NOMO-1 treated with dmso at 0.1 percent for 144 hours (cell line): ENCODE measurements around the gene KIRREL3.

Experiments
- DNase-seq: peaks from one replicate; lab custom pipeline; 2025; ENCODE audit not compliant: unreplicated experiment; lab: John Stamatoyannopoulos, UW

The KIRREL3 gene

GRCh38 chr11:126433244-126433846 lies 567.2 kb downstream of the KIRREL3 start:
- no peak for DNase-seq

DNA sequence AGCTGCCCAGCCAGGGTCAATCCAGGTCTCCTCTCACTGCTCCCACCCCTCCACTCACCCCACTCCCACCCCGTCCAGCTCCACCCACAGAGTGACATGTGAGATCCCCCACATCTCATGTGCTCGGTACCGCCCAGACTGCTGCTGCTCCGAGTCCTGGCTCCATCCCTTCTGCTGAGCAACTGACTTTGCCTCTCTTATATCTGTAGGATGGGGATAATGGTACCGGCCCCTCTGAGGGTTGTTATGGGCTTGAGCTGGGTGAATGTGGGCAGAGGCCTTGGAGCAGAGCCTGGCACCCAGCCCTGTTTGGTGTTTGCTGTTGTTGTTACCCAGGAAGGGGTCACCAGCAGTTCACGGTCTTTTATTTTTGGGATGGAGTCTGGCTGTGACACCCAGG lies 568.0 kb downstream of the KIRREL3 start:
- no peak for DNase-seq

DNA sequence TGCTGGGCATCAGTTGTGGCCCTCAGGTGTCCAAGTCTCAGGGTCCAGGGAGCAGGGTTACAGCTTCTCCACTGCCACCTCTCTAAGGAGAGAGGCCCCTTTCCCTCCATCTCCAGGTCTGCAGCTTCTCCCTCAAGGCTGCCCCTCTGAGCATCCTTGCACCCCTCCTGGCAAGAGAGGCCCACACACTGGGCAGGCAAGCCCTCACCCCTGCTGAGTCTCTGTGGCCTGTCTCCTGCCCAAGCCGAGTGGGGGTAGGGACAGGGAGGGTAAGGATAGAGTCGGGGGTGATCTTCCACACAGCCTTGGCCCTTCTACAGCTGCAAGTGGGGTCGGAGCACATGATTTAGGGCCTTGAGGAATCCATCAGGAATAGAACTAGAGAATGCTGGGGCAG lies 568.5 kb downstream of the KIRREL3 start:
- no peak for DNase-seq

- no peak for DNase-seq
Measured at GRCh38 chr11:126431401-126432064, 569.0 kb downstream of the KIRREL3 start.

DNA sequence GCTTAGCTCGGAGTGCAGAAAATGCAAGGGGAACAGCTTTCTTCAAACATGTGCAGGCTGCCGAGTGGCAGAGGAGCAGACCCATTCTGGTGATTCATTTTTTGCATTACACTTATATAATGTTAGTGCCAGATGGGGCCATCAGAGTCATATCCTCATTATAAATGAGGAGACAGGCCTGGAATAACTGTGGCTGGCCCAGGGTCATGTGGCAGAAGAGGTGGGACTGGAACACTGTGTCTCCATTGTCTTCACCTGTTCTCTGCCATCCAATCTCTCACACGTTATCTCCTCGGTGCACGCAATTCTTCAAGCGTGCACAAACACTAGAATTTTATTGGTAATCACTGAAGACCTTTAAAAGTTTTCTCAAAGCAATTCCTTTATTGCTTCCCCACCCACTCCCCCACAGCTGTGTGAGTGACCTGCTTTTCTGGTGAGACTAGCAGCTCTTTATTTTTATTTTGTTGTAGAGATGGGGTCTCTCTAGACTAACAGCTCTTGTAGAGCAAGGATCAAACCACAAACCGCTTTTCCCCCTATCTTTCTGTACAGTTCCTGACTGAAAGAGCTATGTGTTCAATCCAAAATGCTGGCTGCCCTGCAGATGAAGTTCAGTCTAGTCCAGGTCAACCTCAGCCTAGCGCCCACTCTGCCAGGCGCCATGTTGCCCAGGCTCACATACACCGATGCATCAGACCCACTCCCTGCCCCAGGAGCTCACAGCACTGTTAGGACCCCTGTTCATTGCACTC lies 569.8 kb downstream of the KIRREL3 start:
- DNase-seq = no peak

DNA sequence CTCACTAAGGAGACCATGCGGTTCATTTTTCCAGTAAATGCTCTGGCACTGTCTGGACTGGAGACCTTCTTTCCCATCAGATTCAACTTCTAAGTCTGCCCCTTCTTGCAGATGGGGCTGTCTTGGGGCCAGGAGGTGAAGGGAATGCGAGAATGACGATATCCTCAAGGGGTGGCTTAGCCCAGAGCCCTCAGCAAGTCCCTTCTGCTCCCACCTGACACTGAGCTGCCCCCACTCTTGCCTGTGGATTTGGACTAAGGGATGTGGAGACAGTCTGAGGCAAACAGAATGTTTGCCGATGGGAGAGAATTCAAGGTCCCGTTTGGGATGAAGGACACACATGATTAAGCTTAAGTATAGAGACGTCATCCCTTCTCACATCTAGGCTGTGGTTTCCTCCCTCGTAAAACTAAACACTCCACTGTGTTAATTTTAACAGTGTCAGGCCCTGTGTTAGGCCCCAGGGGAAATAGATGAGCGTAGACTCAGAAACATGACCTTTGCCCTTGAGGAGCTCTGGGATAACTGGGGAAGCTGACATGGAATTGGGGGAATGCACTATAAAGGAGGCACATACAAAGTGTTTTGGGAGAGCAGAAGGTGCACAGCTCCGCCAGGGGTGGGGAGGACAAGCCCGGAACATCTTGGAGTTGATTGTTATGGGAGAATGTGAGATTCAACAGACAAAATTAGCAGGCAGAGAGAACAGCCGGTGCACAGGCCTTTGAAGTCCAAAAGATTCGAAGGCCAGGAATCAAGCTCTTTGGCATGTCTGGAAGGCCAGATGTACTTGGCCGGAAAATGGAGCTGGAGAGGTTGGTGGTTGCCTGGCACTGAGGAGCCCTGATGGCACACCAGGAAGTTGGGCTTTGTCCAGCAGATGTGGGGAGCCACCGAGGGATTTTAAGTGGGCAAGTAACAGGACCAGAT lies 573.5 kb downstream of the KIRREL3 start:
- DNase-seq = no peak

DNA sequence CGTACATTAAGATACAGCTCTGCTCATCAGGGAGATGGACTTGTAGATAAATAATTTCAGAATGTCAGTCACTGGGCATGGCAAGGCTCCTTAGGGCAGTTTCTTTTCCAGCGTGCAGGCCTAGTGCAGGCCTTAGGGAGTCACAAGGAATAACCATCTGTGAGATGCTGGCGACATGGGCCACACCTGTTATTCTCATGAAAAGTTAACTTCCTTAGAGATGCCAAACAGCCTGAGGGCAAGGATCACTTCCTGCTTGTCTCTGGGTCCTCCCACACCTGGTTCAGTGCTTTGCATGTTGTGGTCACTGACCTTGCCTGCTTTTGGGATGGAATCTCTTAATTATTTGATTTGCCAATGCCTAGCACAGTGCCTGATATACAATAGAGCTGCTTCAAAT lies 574.5 kb downstream of the KIRREL3 start:
- no peak for DNase-seq

- no peak for DNase-seq
Measured at GRCh38 chr11:126424471-126425039, 576.0 kb downstream of the KIRREL3 start.

- no peak for DNase-seq
Measured at GRCh38 chr11:126423743-126424142, 576.8 kb downstream of the KIRREL3 start.

DNA sequence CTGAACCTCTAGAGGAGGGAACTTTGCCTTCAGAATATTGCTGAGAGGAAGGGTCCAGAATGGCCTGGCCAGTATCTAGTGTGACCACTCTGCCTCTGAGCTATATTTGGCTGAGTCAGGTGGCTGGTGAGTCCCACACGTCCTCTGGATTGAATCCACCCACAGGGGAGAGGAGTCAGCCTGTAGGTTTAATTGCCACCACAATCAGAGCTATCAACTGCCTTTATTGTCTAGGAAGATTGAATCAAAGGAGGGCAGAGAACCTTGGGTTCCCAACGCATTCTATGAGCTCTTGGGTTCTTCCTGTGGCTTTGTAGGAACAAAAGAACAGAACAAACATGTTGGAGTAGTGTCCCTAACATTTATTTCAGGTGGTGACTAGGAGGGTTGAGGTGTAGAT lies 577.4 kb downstream of the KIRREL3 start:
- DNase-seq = no peak

GRCh38 chr11:126422446-126422845 lies 578.1 kb downstream of the KIRREL3 start:
- DNase-seq = no peak

- DNase-seq = no peak
Measured at GRCh38 chr11:126421271-126421671, 579.3 kb downstream of the KIRREL3 start.

DNA sequence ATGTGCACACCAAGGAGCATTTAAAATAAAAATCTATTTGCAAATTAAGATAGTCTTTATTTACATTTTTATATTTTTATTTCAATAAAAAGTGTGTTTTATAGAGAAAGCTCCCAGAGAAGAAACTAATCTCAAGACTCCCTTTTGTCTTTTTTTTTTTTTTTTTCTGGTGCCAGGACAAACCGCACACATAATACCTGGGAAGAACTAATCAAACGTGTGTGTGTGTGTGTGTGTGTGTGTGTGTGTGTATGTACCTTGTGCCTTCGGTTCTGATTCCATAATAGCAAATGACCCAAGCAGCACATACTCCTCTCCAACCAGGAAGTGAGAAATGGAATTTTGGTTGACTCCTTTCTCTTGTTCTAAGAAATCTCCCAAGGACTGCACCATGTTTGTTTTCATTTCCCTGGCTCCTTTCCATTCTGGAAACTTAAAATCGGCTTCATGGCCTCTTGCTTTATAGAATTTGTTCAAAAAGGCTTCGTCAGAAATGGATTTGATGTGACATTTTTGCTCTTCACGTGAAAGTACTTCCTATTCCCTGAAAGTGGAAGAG lies 579.8 kb downstream of the KIRREL3 start:
- no peak for DNase-seq

- DNase-seq = peak; percentile 60
Measured at GRCh38 chr11:126419801-126420697, 580.5 kb downstream of the KIRREL3 start.

DNA sequence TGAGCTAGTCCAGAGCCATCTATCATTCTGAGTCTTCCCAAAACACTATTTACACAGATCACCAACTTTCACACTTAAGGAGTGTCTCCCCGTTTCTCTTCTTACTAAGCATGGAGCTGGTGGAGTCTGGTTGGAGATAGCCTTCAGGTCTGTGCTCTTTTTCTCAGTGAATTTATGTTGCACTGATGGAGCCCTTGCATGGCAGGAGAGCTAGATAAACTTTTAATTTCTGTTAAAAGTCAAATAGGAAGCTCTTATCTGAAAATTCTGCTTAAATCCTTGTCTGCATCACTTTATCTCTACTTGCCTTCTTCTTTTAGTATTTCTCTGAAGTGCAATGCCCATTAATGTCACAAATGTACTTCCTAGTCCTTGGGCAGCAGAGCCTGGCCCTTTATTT lies 581.7 kb downstream of the KIRREL3 start:
- no peak for DNase-seq

DNA sequence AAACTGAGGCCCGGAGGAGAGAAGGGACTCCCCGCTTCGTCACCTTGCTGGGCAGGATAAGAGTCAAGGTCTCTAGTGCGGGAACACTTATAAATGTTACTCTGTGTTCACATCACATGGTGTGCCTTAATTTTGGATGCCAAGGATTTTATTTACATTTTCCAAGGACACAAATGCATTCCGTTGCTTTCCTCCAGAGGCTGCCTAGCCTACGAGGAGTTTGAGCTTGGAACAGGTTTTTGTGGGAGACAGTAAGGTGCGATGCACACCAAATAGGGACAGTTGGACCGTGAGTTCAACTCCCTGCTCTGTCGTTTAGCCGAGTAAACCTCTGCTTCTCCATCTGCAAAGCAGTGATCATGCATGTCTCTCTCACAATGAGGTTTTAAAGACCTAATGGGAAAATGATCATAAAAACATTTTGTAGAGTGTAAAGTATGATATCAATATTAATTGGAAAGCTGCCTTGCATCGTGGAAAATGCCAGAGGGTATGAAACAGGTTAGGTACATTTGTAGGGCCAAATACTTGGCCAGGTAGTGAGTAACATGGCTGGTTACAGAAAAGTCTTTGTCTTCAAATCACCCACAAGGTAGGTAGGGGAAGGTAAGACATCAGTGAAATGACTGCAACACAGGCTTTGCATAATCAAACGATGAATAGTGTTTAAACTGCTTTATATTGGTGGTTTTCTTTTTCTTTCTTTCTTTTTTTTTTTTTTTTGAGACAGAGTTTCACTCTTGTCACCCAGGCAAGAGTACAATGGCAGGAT lies 583.3 kb downstream of the KIRREL3 start:
- no peak for DNase-seq

DNA sequence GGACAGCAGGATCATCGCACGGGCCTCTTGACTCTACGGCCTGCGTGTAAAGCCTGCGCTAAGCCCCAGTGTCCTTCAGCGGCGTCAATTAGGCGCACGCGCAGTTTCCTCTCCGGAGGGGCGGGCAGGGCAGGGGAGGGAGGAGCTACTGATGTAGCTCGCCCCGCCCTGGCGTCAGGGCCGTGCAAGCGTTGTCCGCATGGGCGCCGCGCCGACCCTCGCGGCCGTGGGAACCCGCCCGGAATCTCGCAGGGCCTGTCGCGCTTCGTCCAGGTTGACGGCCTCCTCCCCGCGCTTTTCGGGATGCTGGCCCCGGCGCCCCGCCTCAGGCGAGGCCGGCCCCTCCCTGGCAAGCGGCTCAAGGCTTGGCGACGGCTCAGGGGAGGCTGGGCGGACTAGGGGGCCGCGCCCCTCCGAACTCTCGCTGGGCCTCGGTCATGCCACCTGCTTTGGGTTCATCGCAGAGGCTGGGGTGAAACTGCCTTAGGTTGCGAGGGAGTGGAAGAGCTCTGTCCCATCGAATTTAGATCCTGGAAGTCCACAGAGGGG lies 584.0 kb downstream of the KIRREL3 start:
- DNase-seq = no peak

DNA sequence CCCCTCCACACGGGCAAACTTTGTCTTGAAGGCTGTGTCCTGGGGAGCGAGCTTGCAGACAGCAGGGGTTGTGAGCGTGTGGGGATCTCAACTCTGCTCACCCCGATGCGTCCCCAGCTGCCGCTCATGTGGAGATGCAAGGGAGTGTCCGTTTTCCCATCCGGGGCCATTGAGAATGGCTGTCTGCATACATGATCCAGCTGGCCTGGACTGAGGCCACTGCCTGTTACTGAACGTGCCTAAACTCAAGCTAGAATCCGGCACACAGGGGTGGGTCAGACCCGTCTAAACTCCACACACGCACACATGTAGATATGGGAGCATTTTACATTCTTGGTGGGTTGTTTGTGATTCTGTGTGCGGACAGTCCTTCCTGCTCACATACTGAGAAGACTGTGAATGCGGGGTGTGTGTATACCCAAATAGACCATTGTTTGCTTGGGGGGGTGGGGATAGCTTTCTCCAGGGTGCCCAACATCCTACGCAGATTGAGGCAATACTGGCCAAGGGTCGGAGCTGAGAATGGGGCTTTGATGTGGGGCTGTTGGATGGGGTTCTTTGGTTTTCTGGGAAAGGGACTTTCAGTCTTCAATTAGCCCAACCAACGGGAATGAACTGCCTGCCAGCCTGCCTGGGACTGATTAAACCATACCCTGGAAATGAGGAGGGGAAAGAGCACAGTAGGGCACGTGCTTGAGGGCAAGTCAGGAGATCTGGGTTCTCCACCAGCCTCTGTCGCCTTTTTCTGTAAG lies 584.7 kb downstream of the KIRREL3 start:
- no peak for DNase-seq
